ENCODE results near the gene ARMH3.
A peak's percentile ranks its signal among the peaks of the same experiment; 100 is the strongest.

The ARMH3 gene

DNA sequence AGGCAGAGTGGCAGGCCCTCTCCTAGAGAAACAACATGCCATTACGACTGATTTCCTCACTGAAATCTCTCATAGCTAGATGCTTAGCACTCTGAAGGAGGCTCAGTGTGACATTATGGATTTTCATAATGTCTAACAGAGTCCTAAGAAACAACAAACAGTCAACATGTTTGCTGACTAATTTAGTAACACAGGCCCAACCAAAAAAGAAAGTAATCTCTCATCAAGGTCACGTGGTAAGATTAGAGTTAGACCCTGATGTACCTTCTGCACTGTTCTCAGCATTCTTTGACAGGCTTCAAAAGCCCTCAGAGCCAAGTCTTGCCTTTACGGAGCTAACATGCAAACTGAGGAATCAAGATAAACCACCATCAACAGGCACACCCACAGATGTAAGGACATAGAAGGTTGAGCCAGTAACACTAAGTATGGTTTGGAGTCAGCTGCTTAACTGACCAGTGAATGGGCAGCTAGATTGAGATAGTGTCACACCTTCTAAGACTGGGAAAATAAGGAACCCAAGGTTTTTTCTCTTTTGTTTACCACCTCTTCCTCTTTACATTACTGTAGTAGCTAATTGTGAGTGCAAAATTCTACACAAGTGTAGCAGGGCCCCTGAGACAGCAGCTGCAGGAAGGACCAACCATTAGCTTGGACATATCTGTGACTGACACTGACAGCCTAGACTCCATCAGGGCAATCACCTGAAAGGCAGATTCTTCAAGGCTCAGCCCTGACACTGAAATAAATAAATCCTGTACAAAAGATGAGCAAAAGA, 197.1 kb downstream of the ARMH3 start:
- Histone ChIP-seq H3K27ac (ENCODE audit: low read length) (no peak overlapping the region), H3K4me1 (ENCODE audit: insufficient read depth, low read length) (no peaks in the 10 kb centered on the region), H3K36me3 (ENCODE audit: insufficient read depth, low read depth, low read length) (no peaks in the 10 kb centered on the region), H3K4me3 (ENCODE audit: low read length) (no peak overlapping the region), H3K9ac (ENCODE audit: low read depth, low read length) (no peak overlapping the region), H3K27me3 (ENCODE audit: insufficient read depth, low read length) (no peaks in the 10 kb centered on the region), H3K9me3 (ENCODE audit: insufficient read depth, low read depth, low read length) (peaks cover 10% of the 10 kb centered on the region)

- no peak overlapping the region for H3K4me3 ChIP-seq (ENCODE audit: low read length)
- no peak overlapping the region for H3K9ac ChIP-seq (ENCODE audit: low read depth, low read length)
- H3K9me3 ChIP-seq (ENCODE audit: insufficient read depth, low read depth, low read length) = peaks cover 10% of the 10 kb centered on the region
- no peaks in the 10 kb centered on the region for H3K36me3 ChIP-seq (ENCODE audit: insufficient read depth, low read depth, low read length)
- H3K27me3 ChIP-seq (ENCODE audit: insufficient read depth, low read length) = no peaks in the 10 kb centered on the region
- no peak overlapping the region for H3K27ac ChIP-seq (ENCODE audit: low read length)
- H3K4me1 ChIP-seq (ENCODE audit: insufficient read depth, low read length) = no peaks in the 10 kb centered on the region
Measured at GRCh38 chr10:101857802-101858476, 198.0 kb downstream of the ARMH3 start.

- no peaks in the 10 kb centered on the region for H3K36me3 ChIP-seq (ENCODE audit: insufficient read depth, low read depth, low read length)
Measured at GRCh38 chr10:101856626-101857025, 199.3 kb downstream of the ARMH3 start.

DNA sequence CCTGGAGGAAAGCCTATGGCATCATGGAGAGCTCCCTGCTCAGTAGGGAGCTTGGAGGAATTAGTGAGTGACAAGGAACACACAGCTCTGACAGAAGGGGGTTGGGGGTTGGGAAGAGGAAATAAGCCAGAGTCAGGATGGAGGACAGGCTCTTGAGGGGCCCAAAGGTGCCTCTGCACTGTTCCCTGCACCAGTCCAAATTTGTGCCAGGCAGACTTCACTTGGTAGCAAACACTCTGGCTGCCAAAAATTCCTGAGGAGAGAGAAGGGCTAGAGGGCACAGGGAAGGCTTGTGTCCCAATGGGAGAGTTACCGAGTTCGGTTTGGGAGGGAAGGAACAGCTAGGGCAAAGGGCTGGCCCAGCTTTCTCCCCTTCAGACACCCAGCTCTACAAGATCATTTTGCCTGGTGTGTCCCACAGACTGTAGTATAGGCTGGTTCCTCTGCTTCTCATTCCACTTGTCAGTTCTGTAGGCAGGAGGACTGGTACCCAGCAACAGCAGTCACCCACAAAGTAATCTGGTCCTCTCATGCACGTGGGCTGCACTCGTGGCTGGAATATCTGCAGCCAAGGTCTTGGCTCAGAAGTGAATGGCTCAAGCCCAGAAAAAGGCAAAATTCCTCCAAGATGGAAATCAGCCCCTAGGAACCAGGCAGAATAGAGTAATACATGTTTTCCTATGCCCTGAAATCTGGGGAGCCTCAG, 204.4 kb downstream of the ARMH3 start:
- Histone ChIP-seq H3K9me3 (ENCODE audit: insufficient read depth, low read depth, low read length) (no peaks in the 10 kb centered on the region), H3K27ac (ENCODE audit: low read length) (no peak overlapping the region), H3K9ac (ENCODE audit: low read depth, low read length) (no peak overlapping the region), H3K36me3 (ENCODE audit: insufficient read depth, low read depth, low read length) (no peaks in the 10 kb centered on the region), H3K27me3 (ENCODE audit: insufficient read depth, low read length) (no peaks in the 10 kb centered on the region), H3K4me1 (ENCODE audit: insufficient read depth, low read length) (no peaks in the 10 kb centered on the region), H3K4me3 (ENCODE audit: low read length) (no peak overlapping the region)

More at GRCh38 chr10:101856626-101857025, 199.3 kb downstream of the ARMH3 start:
- Histone ChIP-seq H3K4me1 (ENCODE audit: insufficient read depth, low read length) (no peaks in the 10 kb centered on the region), H3K27ac (ENCODE audit: low read length) (no peak overlapping the region), H3K9ac (ENCODE audit: low read depth, low read length) (no peak overlapping the region), H3K9me3 (ENCODE audit: insufficient read depth, low read depth, low read length) (peaks cover 10% of the 10 kb centered on the region), H3K27me3 (ENCODE audit: insufficient read depth, low read length) (no peaks in the 10 kb centered on the region), H3K4me3 (ENCODE audit: low read length) (no peak overlapping the region)

DNA sequence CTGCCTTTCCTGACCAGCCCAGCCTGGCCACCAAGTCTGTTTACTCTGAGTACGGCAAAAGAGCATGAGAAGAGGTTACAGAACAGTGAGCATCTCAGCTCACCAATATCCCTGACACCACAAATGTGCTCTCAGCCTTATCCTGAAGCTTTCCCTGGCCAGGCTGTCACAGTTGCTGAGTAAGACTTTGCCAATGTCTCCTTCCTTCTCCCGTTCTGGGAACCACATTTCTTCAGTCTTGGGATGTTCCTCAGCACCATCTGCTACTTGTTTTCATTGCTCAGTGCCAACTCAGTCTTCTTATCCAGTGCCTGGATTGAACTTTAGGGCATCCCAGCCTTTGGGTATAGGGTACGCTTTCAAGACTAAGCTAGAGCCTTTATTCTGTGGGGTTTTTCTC, 205.2 kb downstream of the ARMH3 start:
- H3K9ac ChIP-seq (ENCODE audit: low read depth, low read length) = no peak overlapping the region
- H3K27ac ChIP-seq (ENCODE audit: low read length) = no peak overlapping the region
- no peaks in the 10 kb centered on the region for H3K4me1 ChIP-seq (ENCODE audit: insufficient read depth, low read length)
- no peak overlapping the region for H3K4me3 ChIP-seq (ENCODE audit: low read length)
- no peaks in the 10 kb centered on the region for H3K9me3 ChIP-seq (ENCODE audit: insufficient read depth, low read depth, low read length)
- no peaks in the 10 kb centered on the region for H3K36me3 ChIP-seq (ENCODE audit: insufficient read depth, low read depth, low read length)
- no peaks in the 10 kb centered on the region for H3K27me3 ChIP-seq (ENCODE audit: insufficient read depth, low read length)

GRCh38 chr10:101848894-101849351, 207.1 kb downstream of the ARMH3 start:
- no peaks in the 10 kb centered on the region for H3K9me3 ChIP-seq (ENCODE audit: insufficient read depth, low read depth, low read length)
- no peak overlapping the region for H3K27ac ChIP-seq (ENCODE audit: low read length)
- no peaks in the 10 kb centered on the region for H3K36me3 ChIP-seq (ENCODE audit: insufficient read depth, low read depth, low read length)
- H3K4me3 ChIP-seq (ENCODE audit: low read length) = no peak overlapping the region
- no peak overlapping the region for H3K9ac ChIP-seq (ENCODE audit: low read depth, low read length)
- H3K27me3 ChIP-seq (ENCODE audit: insufficient read depth, low read length) = peaks cover 5% of the 10 kb centered on the region; the same call in 1 of the 2 replicates
- H3K4me1 ChIP-seq (ENCODE audit: insufficient read depth, low read length) = 0 out of 2 replicates have a peak, but pooled peaks cover 6% of the 10 kb centered on the region

DNA sequence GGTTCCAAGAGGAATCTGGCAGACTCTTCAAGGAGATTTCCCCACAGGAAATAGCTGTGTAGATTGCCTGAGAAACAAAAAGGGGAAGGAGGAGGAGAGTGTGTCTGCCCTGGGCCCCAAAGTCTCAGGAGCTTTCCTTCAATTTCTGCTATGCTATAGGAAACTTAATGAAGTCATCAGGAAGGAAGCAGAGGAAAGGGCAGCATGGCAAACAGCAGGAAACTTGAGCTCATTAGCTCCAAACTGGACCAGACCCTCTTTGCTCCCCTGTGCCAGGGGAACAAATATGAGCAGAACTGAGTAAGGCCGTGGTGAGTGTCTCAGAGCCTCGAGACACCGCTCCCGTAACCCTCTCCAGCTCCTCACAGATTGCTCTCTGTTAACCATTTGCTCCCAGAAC, 207.6 kb downstream of the ARMH3 start:
- H3K36me3 ChIP-seq (ENCODE audit: insufficient read depth, low read depth, low read length) = no peaks in the 10 kb centered on the region
- H3K27me3 ChIP-seq (ENCODE audit: insufficient read depth, low read length) = peaks cover 5% of the 10 kb centered on the region
- 0 out of 2 replicates have a peak, but pooled peaks cover 6% of the 10 kb centered on the region for H3K4me1 ChIP-seq (ENCODE audit: insufficient read depth, low read length)
- no peak overlapping the region for H3K27ac ChIP-seq (ENCODE audit: low read length)
- H3K4me3 ChIP-seq (ENCODE audit: low read length) = no peak overlapping the region
- no peak overlapping the region for H3K9ac ChIP-seq (ENCODE audit: low read depth, low read length)
- no peaks in the 10 kb centered on the region for H3K9me3 ChIP-seq (ENCODE audit: insufficient read depth, low read depth, low read length)

- Histone ChIP-seq H3K9me3 (ENCODE audit: insufficient read depth, low read depth, low read length) (no peaks in the 10 kb centered on the region), H3K27ac (ENCODE audit: low read length) (no peak overlapping the region), H3K4me3 (ENCODE audit: low read length) (no peak overlapping the region), H3K36me3 (ENCODE audit: insufficient read depth, low read depth, low read length) (no peaks in the 10 kb centered on the region), H3K27me3 (ENCODE audit: insufficient read depth, low read length) (peaks cover 27% of the 10 kb centered on the region), H3K4me1 (ENCODE audit: insufficient read depth, low read length) (peaks cover 9% of the 10 kb centered on the region; the same call in 1 of the 2 replicates), H3K9ac (ENCODE audit: low read depth, low read length) (no peak overlapping the region)
Measured at GRCh38 chr10:101845893-101846292, 210.1 kb downstream of the ARMH3 start.

- peak within 1 kb of the TSS; percentile 69 for H3K4me3 ChIP-seq (ENCODE audit: low read length)
- H3K36me3 ChIP-seq (ENCODE audit: insufficient read depth, low read depth, low read length) = no peaks in the 10 kb centered on the region
- no peaks in the 10 kb centered on the region for H3K9me3 ChIP-seq (ENCODE audit: insufficient read depth, low read depth, low read length)
- peaks cover 13% of the 10 kb centered on the region; the same call in 1 of the 2 replicates for H3K4me1 ChIP-seq (ENCODE audit: insufficient read depth, low read length)
- H3K27ac ChIP-seq (ENCODE audit: low read length) = no peak within 1 kb of the TSS
- peak within 1 kb of the TSS; percentile 66; the same call in 1 of the 2 replicates for H3K9ac ChIP-seq (ENCODE audit: low read depth, low read length)
- H3K27me3 ChIP-seq (ENCODE audit: insufficient read depth, low read length) = peaks cover 27% of the 10 kb centered on the region
Measured at GRCh38 chr10:101843032-101844021, 212.6 kb downstream of the ARMH3 start, which contains the start of gene KCNIP2. TSS of gene KCNIP2 (minus strand) at chr10:101843800. CDS start at chr10:101843568, 232 bp downstream.

- Histone ChIP-seq H3K27ac (ENCODE audit: low read length) (no peak overlapping the region), H3K36me3 (ENCODE audit: insufficient read depth, low read depth, low read length) (no peaks in the 10 kb centered on the region), H3K27me3 (ENCODE audit: insufficient read depth, low read length) (peaks cover 27% of the 10 kb centered on the region), H3K4me1 (ENCODE audit: insufficient read depth, low read length) (peaks cover 13% of the 10 kb centered on the region; the same call in 1 of the 2 replicates), H3K9me3 (ENCODE audit: insufficient read depth, low read depth, low read length) (no peaks in the 10 kb centered on the region), H3K4me3 (ENCODE audit: low read length) (no peak overlapping the region), H3K9ac (ENCODE audit: low read depth, low read length) (no peak overlapping the region)
Measured at GRCh38 chr10:101841826-101842225, 214.1 kb downstream of the ARMH3 start.

All from iPS-20b (cell line).